HepG2 (cell line): ENCODE measurements around the gene KXD1. TPM values are rescaled to one million over a fixed set of nuclear protein-coding genes. Genes with fewer than 3 reads are reported as not detected.

Source experiments
- ATF4 ChIP-seq, 2 experiments: fragments of 450-650 bp in 1 of 2; sonication (generic) in 1 of 2; formaldehyde crosslinking; IDR thresholded peaks; 2 replicates each; pipeline versions ENCODE4 v1.5.0 to v1.8.0; 2020 to 2022; ENCODE audit warnings: mild to moderate bottlenecking in 1 of 2, missing genetic modification reagents in 1 of 2
- GRHL1 ChIP-seq: sonication (generic); formaldehyde crosslinking; conservative IDR thresholded peaks from 2 replicates; pipeline ENCODE4 v1.8.0; 2022; ENCODE audit warnings: missing genetic modification reagents
- HCFC1 ChIP-seq: fragments of 150-350 bp; IDR thresholded peaks from 2 replicates; pipeline ENCODE4 v1.6.1; 2014; ENCODE audit warnings: low read depth, low read length
- HOXA7 ChIP-seq: sonication (generic); formaldehyde crosslinking; IDR thresholded peaks from 2 replicates; pipeline ENCODE4 v1.8.1; 2022; ENCODE audit warnings: mild to moderate bottlenecking, missing genetic modification reagents, moderate library complexity
- SP1 ChIP-seq, 2 experiments: fragments of 450-650 bp in 1 of 2; sonication (generic) in 1 of 2; formaldehyde crosslinking in 1 of 2; IDR thresholded peaks; 2 replicates each; pipeline versions ENCODE4 v1.4.0 to v1.6.1; 2016 to 2020; ENCODE audit warnings: missing genetic modification reagents in 1 of 2
- SP140L ChIP-seq: sonication (generic); formaldehyde crosslinking; IDR thresholded peaks from 2 replicates; pipeline ENCODE4 v1.4.0; 2020; ENCODE audit warnings: missing genetic modification reagents, borderline replicate concordance
- SRF ChIP-seq: IDR thresholded peaks from 2 replicates; pipeline ENCODE4 v1.6.1; 2011; ENCODE audit warnings: mild to moderate bottlenecking, low read depth, low read length, moderate library complexity
- ZNF441 ChIP-seq: sonication (generic); formaldehyde crosslinking; IDR thresholded peaks from 2 replicates; pipeline ENCODE4 v1.7.0; 2021; ENCODE audit warnings: missing genetic modification reagents, borderline replicate concordance
- ZNF781 ChIP-seq: sonication (generic); formaldehyde crosslinking; IDR thresholded peaks from 2 replicates; pipeline ENCODE4 v1.5.1; 2020; ENCODE audit warnings: borderline replicate concordance, mild to moderate bottlenecking, missing genetic modification reagents; ENCODE audit errors: not compliant biosample characterization
- polyA plus RNA-seq, 8 experiments: library from polyadenylated mRNA; depleted of rRNA in 3 of 8; stranded (reverse) in 7 of 8; unstranded in 1 of 8; fragments of >200 nt; fragmentation: Illumina TruSeq in 4 of 8; extraction: Trizol in 4 of 8; gene quantifications; 2 replicates each; pipeline versions ENCODE4 v1.2.1 to v1.2.3, GENCODE V29; 2011 to 2016; ENCODE audit warnings: low read depth in 4 of 8, missing spikeins in 1 of 8, mixed read lengths in 1 of 8; ENCODE audit not compliant: insufficient read depth in 1 of 8
- total RNA-seq, 5 experiments: library from RNA; depleted of rRNA; stranded (reverse); fragments of >200 nt; fragmentation: Illumina TruSeq; extraction: Trizol; gene quantifications; 2 replicates each; pipeline ENCODE4 v1.2.3, GENCODE V29; 2016; ENCODE audit warnings: low read depth in 1 of 5
- TF ChIP-seq, protein P1 (sequence below): sonication (generic); formaldehyde crosslinking; IDR thresholded peaks from 2 replicates; pipeline ENCODE4 v1.4.0; 2020; ENCODE audit warnings: missing genetic modification reagents
- TF ChIP-seq, protein P2 (sequence below): sonication (generic); formaldehyde crosslinking; IDR thresholded peaks from 2 replicates; pipeline ENCODE4 v1.4.0; 2020; ENCODE audit warnings: mild to moderate bottlenecking, missing genetic modification reagents
- TF ChIP-seq, protein P3 (sequence below): sonication (generic); formaldehyde crosslinking; IDR thresholded peaks from 2 replicates; pipeline ENCODE4 v1.5.0; 2020; ENCODE audit warnings: missing genetic modification reagents
- TF ChIP-seq, protein P4 (sequence below): IDR thresholded peaks from 2 replicates; pipeline ENCODE4 v1.6.1; 2012; ENCODE audit warnings: low read length, improper control_type of control experiment
- TF ChIP-seq, protein P5 (sequence below): sonication (generic); formaldehyde crosslinking; IDR thresholded peaks from 2 replicates; pipeline ENCODE4 v1.5.1; 2020; ENCODE audit warnings: missing genetic modification reagents, mild to moderate bottlenecking, borderline replicate concordance

KXD1 gene
- total and polyA plus RNA-seq, 2 of the 13 experiments (the other 11 are each of a cell fraction or from before 2014, with no cell fraction given), result 44.6 to 143 TPM

DNA sequence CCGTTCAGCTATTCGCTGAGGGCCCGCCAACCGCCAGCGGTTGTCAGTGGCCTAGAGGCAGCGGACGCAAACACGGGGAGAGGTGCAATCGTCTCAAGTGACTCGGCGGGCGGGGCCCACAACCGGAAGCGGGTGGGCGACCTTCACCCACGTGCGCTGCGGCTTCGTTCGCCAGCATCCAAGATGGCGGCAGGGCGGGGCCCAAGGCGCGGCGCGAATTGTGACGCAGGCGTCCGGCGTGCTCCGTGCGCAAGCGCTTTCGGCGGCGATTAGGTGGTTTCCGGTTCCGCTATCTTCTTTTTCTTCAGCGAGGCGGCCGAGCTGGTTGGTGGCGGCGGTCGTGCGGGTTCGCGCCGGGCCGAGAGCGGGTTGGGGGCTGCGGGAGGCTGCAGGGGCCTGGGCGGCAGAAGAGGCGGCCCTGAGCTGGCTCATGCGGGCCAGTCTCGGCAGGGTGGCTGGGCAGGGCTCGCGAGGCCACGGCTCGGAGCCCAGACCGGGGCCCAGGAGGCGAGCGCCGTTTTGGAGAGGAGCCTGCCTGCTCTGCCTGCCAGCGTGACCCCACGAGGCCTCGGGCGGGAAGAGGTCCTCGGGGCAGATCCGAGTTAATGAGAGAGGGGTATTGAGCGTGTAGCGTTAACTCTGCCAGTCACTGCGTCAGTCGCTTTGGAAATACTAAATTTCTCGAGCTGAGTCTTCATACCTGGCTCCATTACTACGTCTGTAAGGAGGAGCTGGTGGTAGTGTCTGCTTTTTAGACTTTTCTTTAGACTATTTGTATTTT is 14.1 kb downstream of the KXD1 start, which contains the start of gene UBA52 (continued):
- TF ChIP-seq, protein P1, sequence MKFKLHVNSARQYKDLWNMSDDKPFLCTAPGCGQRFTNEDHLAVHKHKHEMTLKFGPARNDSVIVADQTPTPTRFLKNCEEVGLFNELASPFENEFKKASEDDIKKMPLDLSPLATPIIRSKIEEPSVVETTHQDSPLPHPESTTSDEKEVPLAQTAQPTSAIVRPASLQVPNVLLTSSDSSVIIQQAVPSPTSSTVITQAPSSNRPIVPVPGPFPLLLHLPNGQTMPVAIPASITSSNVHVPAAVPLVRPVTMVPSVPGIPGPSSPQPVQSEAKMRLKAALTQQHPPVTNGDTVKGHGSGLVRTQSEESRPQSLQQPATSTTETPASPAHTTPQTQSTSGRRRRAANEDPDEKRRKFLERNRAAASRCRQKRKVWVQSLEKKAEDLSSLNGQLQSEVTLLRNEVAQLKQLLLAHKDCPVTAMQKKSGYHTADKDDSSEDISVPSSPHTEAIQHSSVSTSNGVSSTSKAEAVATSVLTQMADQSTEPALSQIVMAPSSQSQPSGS (CRISPR knock-in tag), result peak; percentile 87
- TF ChIP-seq ATF4 (CRISPR knock-in tag; IDR thresholded peaks at IDR 0.05) (peak in 1 of 2 experiments; percentile 86; a peak in 2 of 4 replicates), GRHL1 (CRISPR knock-in tag) (no peak), ZNF781 (no peak), SRF (no peak), SP140L (CRISPR knock-in tag) (no peak), HOXA7 (CRISPR knock-in tag) (no peak), SP1 (IDR thresholded peaks at IDR 0.05) (no peak), SP1 (CRISPR knock-in tag; IDR thresholded peaks at IDR 0.05) (peak; percentile 99), HCFC1 (peak; percentile 83), ZNF441 (peak; percentile 52; the same call in 1 of the 2 replicates)
- TF ChIP-seq, protein P2, sequence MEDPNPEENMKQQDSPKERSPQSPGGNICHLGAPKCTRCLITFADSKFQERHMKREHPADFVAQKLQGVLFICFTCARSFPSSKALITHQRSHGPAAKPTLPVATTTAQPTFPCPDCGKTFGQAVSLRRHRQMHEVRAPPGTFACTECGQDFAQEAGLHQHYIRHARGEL, result no peak
- TF ChIP-seq, protein P3, sequence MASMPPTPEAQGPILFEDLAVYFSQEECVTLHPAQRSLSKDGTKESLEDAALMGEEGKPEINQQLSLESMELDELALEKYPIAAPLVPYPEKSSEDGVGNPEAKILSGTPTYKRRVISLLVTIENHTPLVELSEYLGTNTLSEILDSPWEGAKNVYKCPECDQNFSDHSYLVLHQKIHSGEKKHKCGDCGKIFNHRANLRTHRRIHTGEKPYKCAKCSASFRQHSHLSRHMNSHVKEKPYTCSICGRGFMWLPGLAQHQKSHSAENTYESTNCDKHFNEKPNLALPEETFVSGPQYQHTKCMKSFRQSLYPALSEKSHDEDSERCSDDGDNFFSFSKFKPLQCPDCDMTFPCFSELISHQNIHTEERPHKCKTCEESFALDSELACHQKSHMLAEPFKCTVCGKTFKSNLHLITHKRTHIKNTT (CRISPR knock-in tag), result no peak
- TF ChIP-seq, protein P4, sequence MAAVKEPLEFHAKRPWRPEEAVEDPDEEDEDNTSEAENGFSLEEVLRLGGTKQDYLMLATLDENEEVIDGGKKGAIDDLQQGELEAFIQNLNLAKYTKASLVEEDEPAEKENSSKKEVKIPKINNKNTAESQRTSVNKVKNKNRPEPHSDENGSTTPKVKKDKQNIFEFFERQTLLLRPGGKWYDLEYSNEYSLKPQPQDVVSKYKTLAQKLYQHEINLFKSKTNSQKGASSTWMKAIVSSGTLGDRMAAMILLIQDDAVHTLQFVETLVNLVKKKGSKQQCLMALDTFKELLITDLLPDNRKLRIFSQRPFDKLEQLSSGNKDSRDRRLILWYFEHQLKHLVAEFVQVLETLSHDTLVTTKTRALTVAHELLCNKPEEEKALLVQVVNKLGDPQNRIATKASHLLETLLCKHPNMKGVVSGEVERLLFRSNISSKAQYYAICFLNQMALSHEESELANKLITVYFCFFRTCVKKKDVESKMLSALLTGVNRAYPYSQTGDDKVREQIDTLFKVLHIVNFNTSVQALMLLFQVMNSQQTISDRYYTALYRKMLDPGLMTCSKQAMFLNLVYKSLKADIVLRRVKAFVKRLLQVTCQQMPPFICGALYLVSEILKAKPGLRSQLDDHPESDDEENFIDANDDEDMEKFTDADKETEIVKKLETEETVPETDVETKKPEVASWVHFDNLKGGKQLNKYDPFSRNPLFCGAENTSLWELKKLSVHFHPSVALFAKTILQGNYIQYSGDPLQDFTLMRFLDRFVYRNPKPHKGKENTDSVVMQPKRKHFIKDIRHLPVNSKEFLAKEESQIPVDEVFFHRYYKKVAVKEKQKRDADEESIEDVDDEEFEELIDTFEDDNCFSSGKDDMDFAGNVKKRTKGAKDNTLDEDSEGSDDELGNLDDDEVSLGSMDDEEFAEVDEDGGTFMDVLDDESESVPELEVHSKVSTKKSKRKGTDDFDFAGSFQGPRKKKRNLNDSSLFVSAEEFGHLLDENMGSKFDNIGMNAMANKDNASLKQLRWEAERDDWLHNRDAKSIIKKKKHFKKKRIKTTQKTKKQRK, result no peak
- TF ChIP-seq, protein P5, sequence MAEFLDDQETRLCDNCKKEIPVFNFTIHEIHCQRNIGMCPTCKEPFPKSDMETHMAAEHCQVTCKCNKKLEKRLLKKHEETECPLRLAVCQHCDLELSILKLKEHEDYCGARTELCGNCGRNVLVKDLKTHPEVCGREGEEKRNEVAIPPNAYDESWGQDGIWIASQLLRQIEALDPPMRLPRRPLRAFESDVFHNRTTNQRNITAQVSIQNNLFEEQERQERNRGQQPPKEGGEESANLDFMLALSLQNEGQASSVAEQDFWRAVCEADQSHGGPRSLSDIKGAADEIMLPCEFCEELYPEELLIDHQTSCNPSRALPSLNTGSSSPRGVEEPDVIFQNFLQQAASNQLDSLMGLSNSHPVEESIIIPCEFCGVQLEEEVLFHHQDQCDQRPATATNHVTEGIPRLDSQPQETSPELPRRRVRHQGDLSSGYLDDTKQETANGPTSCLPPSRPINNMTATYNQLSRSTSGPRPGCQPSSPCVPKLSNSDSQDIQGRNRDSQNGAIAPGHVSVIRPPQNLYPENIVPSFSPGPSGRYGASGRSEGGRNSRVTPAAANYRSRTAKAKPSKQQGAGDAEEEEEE (CRISPR knock-in tag), result no peak
